Activated naive CD4-positive, alpha-beta T cell (primary cell): ENCODE measurements around the gene PCNA.

Source experiments
- DNase-seq, 4 experiments: peaks; one replicate each; lab custom pipeline; 2025; lab: John Stamatoyannopoulos, UW

The PCNA gene

GRCh38 chr20:5119435-5120184 is at the start of gene PCNA:
Gene PCNA (minus strand): TSS chr20:5119958. CDS start chr20:5119798, 160 bp downstream.
- peak; percentile 80 to 95 (median 88) for DNase-seq

GRCh38 chr20:5168651-5169396 is 49.1 kb upstream of the PCNA start:
- no peak for DNase-seq

- DNase-seq: no peak
These were observed 45.2 kb upstream of the PCNA start for GRCh38 chr20:5164645-5165625.

GRCh38 chr20:5161536-5162164 is 41.9 kb upstream of the PCNA start:
- DNase-seq: no peak

- no peak for DNase-seq
These were observed 41.1 kb upstream of the PCNA start for GRCh38 chr20:5160882-5161281.

GRCh38 chr20:5159928-5160327 is 40.2 kb upstream of the PCNA start:
- DNase-seq: no peak

- DNase-seq: no peak
These were observed 37.1 kb upstream of the PCNA start for GRCh38 chr20:5156675-5157448.

- DNase-seq: no peak
These were observed 35.6 kb upstream of the PCNA start for GRCh38 chr20:5155404-5155803.

GRCh38 chr20:5154543-5154925 is 34.8 kb upstream of the PCNA start:
- DNase-seq: no peak

GRCh38 chr20:5153612-5154542 is 34.1 kb upstream of the PCNA start:
- DNase-seq: no peak

GRCh38 chr20:5153152-5153467 is 33.4 kb upstream of the PCNA start:
- no peak for DNase-seq

GRCh38 chr20:5150226-5151076 is 30.7 kb upstream of the PCNA start:
- DNase-seq: no peak

GRCh38 chr20:5149892-5150225 is 30.1 kb upstream of the PCNA start:
- DNase-seq: no peak

- DNase-seq: no peak
These were observed 28.8 kb upstream of the PCNA start for GRCh38 chr20:5148581-5148980.

GRCh38 chr20:5146871-5147592 is 27.3 kb upstream of the PCNA start:
- no peak for DNase-seq

- DNase-seq: no peak
These were observed 26.4 kb upstream of the PCNA start for GRCh38 chr20:5146099-5146668.

- DNase-seq: no peak
These were observed 25.8 kb upstream of the PCNA start for GRCh38 chr20:5145365-5146098.

GRCh38 chr20:5143851-5144250 is 24.1 kb upstream of the PCNA start:
- DNase-seq: no peak
